CD4-positive, alpha-beta T cell (primary cell): ENCODE results near the gene CDK9. TPM values are rescaled to one million over a fixed set of nuclear protein-coding genes. Genes with fewer than 3 reads are reported as not detected.
A peak's percentile ranks its signal among the peaks of the same experiment; 100 is the strongest.

Source experiments
- ATAC-seq: fragments of 200-7000 bp; cut with Tn5 transposase; one replicate; pipeline ENCODE4 v1.10.0; 2022; ENCODE audit warnings: mild to moderate bottlenecking; ENCODE audit not compliant: poor library complexity
- CTCF ChIA-PET: fragments of 350-600 bp; sonication (Branson Sonifier 250); formaldehyde crosslinking; loops from one replicate; lab custom pipeline; 2021; ENCODE audit warnings: antibody characterized with exemption, inconsistent platforms; lab: Charles Lee
- POLR2A ChIA-PET: fragments of 350-600 bp; sonication (Branson Sonifier 250); formaldehyde crosslinking; loops from one replicate; lab custom pipeline; 2021; ENCODE audit warnings: antibody characterized with exemption, inconsistent platforms; lab: Charles Lee
- DNase-seq, 14 experiments: peaks; one replicate each; pipeline ENCODE4 v3.0.0-alpha.2; 2013 to 2020; ENCODE audit warnings: mixed read lengths in 2 of 14
- H3K27ac ChIP-seq, 2 donors: one replicate each; pipeline versions ENCODE4 v1.5.1 to v1.7.0; 2013; ENCODE audit warnings: low read length in 2 of 2, low read depth in 1 of 2, mild to moderate bottlenecking in 1 of 2
- H3K27me3 ChIP-seq, 2 experiments: 1 replicate in 1 of 2; 2 replicates in 1 of 2; pipeline versions ENCODE4 v1.6.1 to v1.7.0; 2013; ENCODE audit warnings: low read length in 2 of 2, control low read depth in 1 of 2, mild to moderate bottlenecking in 1 of 2, moderate library complexity in 1 of 2; ENCODE audit not compliant: insufficient read depth in 2 of 2, control insufficient read depth in 1 of 2
- H3K36me3 ChIP-seq: one replicate; pipeline ENCODE4 v1.6.1; 2013; ENCODE audit warnings: low read length, control low read depth; ENCODE audit not compliant: insufficient read depth
- H3K4me1 ChIP-seq: one replicate; pipeline ENCODE4 v1.6.1; 2013; ENCODE audit warnings: low read length, control low read depth; ENCODE audit not compliant: insufficient read depth
- H3K4me3 ChIP-seq: one replicate; pipeline ENCODE4 v1.5.1; 2013; ENCODE audit warnings: mild to moderate bottlenecking, low read length, moderate library complexity
- H3K9me3 ChIP-seq, 2 experiments: 1 replicate in 1 of 2; 2 replicates in 1 of 2; pipeline versions ENCODE4 v1.6.1 to v1.7.0; 2013; ENCODE audit warnings: low read length in 2 of 2, mild to moderate bottlenecking in 2 of 2, control low read depth in 1 of 2, moderate library complexity in 1 of 2; ENCODE audit not compliant: control insufficient read depth in 1 of 2, insufficient read depth in 1 of 2
- H3K27ac Mint-ChIP-seq: one replicate; pipeline ENCODE4 v1.8.0; 2020; ENCODE audit warnings: mixed read lengths
- H3K27me3 Mint-ChIP-seq: one replicate; pipeline ENCODE4 v1.8.0; 2021; ENCODE audit warnings: mixed read lengths
- H3K36me3 Mint-ChIP-seq: one replicate; pipeline ENCODE4 v1.8.0; 2021; ENCODE audit warnings: low read depth, mixed read lengths
- H3K4me1 Mint-ChIP-seq: one replicate; pipeline ENCODE4 v1.8.0; 2021; ENCODE audit warnings: low read depth, mixed read lengths
- H3K4me3 Mint-ChIP-seq: one replicate; pipeline ENCODE4 v1.8.0; 2020; ENCODE audit warnings: mild to moderate bottlenecking, mixed read lengths
- H3K9me3 Mint-ChIP-seq: one replicate; pipeline ENCODE4 v1.8.0; 2020; ENCODE audit warnings: mixed read lengths
- intact Hi-C, 2 experiments: fragments of 100-400 bp; cut with DNase I in 1 of 2; cut with micrococcal nuclease in 1 of 2; formaldehyde crosslinking; loops; one replicate each; pipeline versions ENCODE4 v1.15.1 to v1.9.0; 2023 to 2025; cut with DNase I, micrococcal nuclease
- total RNA-seq, 174 experiments: library from RNA in 2 of 174; stranded (reverse) in 2 of 174; gene quantifications; one replicate each; pipeline ENCODE4 v1.2.3 and lab custom pipeline; 2021 to 2026
- TF ChIP-seq, protein P1 (sequence below): fragments of 200-600 bp; IDR thresholded peaks from one replicate; pipeline ENCODE4 v1.8.0; 2022; ENCODE audit warnings: antibody characterized with exemption, mild to moderate bottlenecking

The CDK9 gene
- total RNA-seq, 2 experiments from 2014 or later, result 117 to 121 TPM

GRCh38 chr9:127762111-127762676, 23.6 kb upstream of the CDK9 start:
- Histone ChIP-seq H3K27me3 (no peaks in the 10 kb centered on the region), H3K4me3 (no peak overlapping the region), H3K9me3 (no peaks in the 10 kb centered on the region), H3K36me3 (peaks cover 85% of the 10 kb centered on the region), H3K27ac (no peak overlapping the region), H3K4me1 (peaks cover 52% of the 10 kb centered on the region)
- ChIA-PET POLR2A (interaction anchor here (1.5 kb wide), 1 partner anchor 9 kb away, joined by 4 read pairs; no protein-coding TSS in a partner anchor), CTCF (interaction anchor here (1.2 to 3.6 kb wide), 3 partner anchors 23 to 108 kb away, joined by 4 to 13 read pairs (median 6); partner anchors contain the start of genes CDK9 and TOR2A)
- ATAC-seq (no peak), DNase-seq (no peak)
- TF ChIP-seq, protein P1, sequence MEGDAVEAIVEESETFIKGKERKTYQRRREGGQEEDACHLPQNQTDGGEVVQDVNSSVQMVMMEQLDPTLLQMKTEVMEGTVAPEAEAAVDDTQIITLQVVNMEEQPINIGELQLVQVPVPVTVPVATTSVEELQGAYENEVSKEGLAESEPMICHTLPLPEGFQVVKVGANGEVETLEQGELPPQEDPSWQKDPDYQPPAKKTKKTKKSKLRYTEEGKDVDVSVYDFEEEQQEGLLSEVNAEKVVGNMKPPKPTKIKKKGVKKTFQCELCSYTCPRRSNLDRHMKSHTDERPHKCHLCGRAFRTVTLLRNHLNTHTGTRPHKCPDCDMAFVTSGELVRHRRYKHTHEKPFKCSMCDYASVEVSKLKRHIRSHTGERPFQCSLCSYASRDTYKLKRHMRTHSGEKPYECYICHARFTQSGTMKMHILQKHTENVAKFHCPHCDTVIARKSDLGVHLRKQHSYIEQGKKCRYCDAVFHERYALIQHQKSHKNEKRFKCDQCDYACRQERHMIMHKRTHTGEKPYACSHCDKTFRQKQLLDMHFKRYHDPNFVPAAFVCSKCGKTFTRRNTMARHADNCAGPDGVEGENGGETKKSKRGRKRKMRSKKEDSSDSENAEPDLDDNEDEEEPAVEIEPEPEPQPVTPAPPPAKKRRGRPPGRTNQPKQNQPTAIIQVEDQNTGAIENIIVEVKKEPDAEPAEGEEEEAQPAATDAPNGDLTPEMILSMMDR, result no peak
- Mint-ChIP-seq H3K27ac (no peak overlapping the region), H3K27me3 (no peaks in the 10 kb centered on the region), H3K4me3 (no peak overlapping the region), H3K36me3 (peaks cover 74% of the 10 kb centered on the region), H3K9me3 (no peaks in the 10 kb centered on the region), H3K4me1 (peaks cover 51% of the 10 kb centered on the region)
- intact Hi-C loops, result no loop called here

- Histone ChIP-seq H3K27me3 (no peaks in the 10 kb centered on the region), H3K4me3 (no peak overlapping the region), H3K4me1 (peaks cover 66% of the 10 kb centered on the region), H3K9me3 (no peaks in the 10 kb centered on the region), H3K27ac (no peak overlapping the region), H3K36me3 (peaks cover 79% of the 10 kb centered on the region)
- intact Hi-C loops, result no loop called here
- TF ChIP-seq, protein P1, result no peak
- H3K9me3 Mint-ChIP-seq, result no peaks in the 10 kb centered on the region
- no peaks in the 10 kb centered on the region for H3K27me3 Mint-ChIP-seq
- ATAC-seq (no peak), DNase-seq (peak in 3 of 14 experiments; percentile 55 to 64 (median 62))
- CTCF ChIA-PET, result interaction anchor here (0.6 to 3.6 kb wide), 7 partner anchors 19 to 158 kb away, joined by 3 to 19 read pairs (median 6); partner anchors contain the start of genes CDK9 and TOR2A
- H3K36me3 Mint-ChIP-seq, result peaks cover 79% of the 10 kb centered on the region
- peak overlapping the region; percentile 22 for H3K27ac Mint-ChIP-seq
- peaks cover 63% of the 10 kb centered on the region for H3K4me1 Mint-ChIP-seq
- POLR2A ChIA-PET, result interaction anchor here (1.0 to 1.1 kb wide), 4 partner anchors 9 to 21 kb away, joined by 3 to 7 read pairs (median 4); partner anchors contain the start of gene CDK9
- no peak overlapping the region for H3K4me3 Mint-ChIP-seq
Observed at GRCh38 chr9:127763918-127764384, 21.9 kb upstream of the CDK9 start.

- Histone ChIP-seq H3K9me3 (no peaks in the 10 kb centered on the region), H3K4me1 (peaks cover 81% of the 10 kb centered on the region), H3K27ac (no peak overlapping the region), H3K27me3 (no peaks in the 10 kb centered on the region), H3K4me3 (no peak overlapping the region), H3K36me3 (peaks cover 77% of the 10 kb centered on the region)
- ATAC-seq (no peak), DNase-seq (no peak)
- Mint-ChIP-seq H3K4me3 (no peak overlapping the region), H3K4me1 (peaks cover 74% of the 10 kb centered on the region), H3K27ac (peak overlapping the region; percentile 86), H3K36me3 (peaks cover 75% of the 10 kb centered on the region), H3K9me3 (no peaks in the 10 kb centered on the region), H3K27me3 (no peaks in the 10 kb centered on the region)
- POLR2A ChIA-PET, result interaction anchor here (1.3 to 2.9 kb wide), 3 partner anchors 11 to 20 kb away, joined by 4 to 12 read pairs (median 5); partner anchors contain the start of genes CDK9 and SH2D3C
- TF ChIP-seq, protein P1, result no peak
- intact Hi-C loops, result no loop called here
- CTCF ChIA-PET, result interaction anchor here (0.8 to 2.7 kb wide), 3 partner anchors 18 to 156 kb away, joined by 3 to 19 read pairs (median 7); partner anchors contain the start of gene CDK9
Observed at GRCh38 chr9:127765418-127765817, 20.4 kb upstream of the CDK9 start.
